Left lung (tissue), 10 donors: ENCODE results near the gene ARHGAP26. TPM values are rescaled to one million over a fixed set of nuclear protein-coding genes. Genes with fewer than 3 reads are reported as not detected.
A peak's percentile ranks its signal among the peaks of the same experiment; 100 is the strongest.

Experiments
- ATAC-seq: fragments of 200-7000 bp; cut with Tn5 transposase; one replicate; pipeline ENCODE4 v1.9.1; 2020; ENCODE audit warnings: moderate library complexity
- DNase-seq, 4 donors: peaks; one replicate each; pipeline ENCODE4 v3.0.0-alpha.2; 2013 to 2020
- H3K27ac ChIP-seq, 2 donors: fragments of 200-600 bp; sonication (generic) in 1 of 2; one replicate each; pipeline versions ENCODE4 v1.5.0 to v1.8.0; 2020 to 2021
- H3K27me3 ChIP-seq, 2 donors: fragments of 200-600 bp; sonication (generic) in 1 of 2; one replicate each; pipeline versions ENCODE4 v1.5.0 to v1.8.0; 2020 to 2021
- H3K36me3 ChIP-seq, 2 donors: fragments of 200-600 bp; sonication (generic) in 1 of 2; one replicate each; pipeline versions ENCODE4 v1.5.0 to v1.8.0; 2020 to 2021
- H3K4me1 ChIP-seq, 2 donors: fragments of 200-600 bp; one replicate each; pipeline ENCODE4 v1.8.0; 2021
- H3K4me3 ChIP-seq, 2 donors: fragments of 200-600 bp; sonication (generic) in 1 of 2; one replicate each; pipeline versions ENCODE4 v1.5.0 to v1.8.0; 2020 to 2021; ENCODE audit warnings: mild to moderate bottlenecking in 1 of 2
- H3K9me3 ChIP-seq, 2 donors: fragments of 200-600 bp; sonication (generic) in 1 of 2; one replicate each; pipeline versions ENCODE4 v1.5.0 to v1.8.0; 2020 to 2021
- CTCF ChIP-seq, 2 donors: fragments of 200-600 bp; sonication (generic) in 1 of 2; IDR thresholded peaks; one replicate each; pipeline versions ENCODE4 v1.5.0 to v1.8.0; 2021; ENCODE audit warnings: antibody characterized with exemption in 2 of 2
- intact Hi-C, 2 donors: fragments of 100-400 bp; cut with DNase I; formaldehyde crosslinking; loops; one replicate each; pipeline versions ENCODE4 v1.11.2 to v1.14.2; 2022
- polyA plus RNA-seq, 6 donors: library from polyadenylated mRNA; unstranded; fragments of 120-200 nt; gene quantifications; one replicate each; pipeline ENCODE4 v1.2.1, GENCODE V29; 2013; ENCODE audit not compliant: insufficient read length in 6 of 6
- total RNA-seq, 2 donors: library from RNA; stranded (reverse); fragmentation: NEBNext Ultra II Directional; extraction: Animal tissue kit (Norgen Biotek cat#: 25700); gene quantifications; one replicate each; pipeline ENCODE4 v1.2.1, GENCODE V29; 2021
- donor health status: DM: no; HTN: yes; CAD: no.
- donor health status: DM: no; HTN: no; CAD: no.

The ARHGAP26 gene
- total and polyA plus RNA-seq, 8 donors, result 13.9 to 61.9 (median 14.9) TPM

- Histone ChIP-seq H3K36me3 (no peaks in the 10 kb centered on the region), H3K9me3 (no peaks in the 10 kb centered on the region), H3K27me3 (no peaks in the 10 kb centered on the region), H3K4me1 (peaks cover 0 to 4% of the 10 kb centered on the region in 2 donors), H3K4me3 (no peak overlapping the region), H3K27ac (no peak overlapping the region)
- DNase-seq (no peak), ATAC-seq (peak; percentile 24)
- intact Hi-C loops, result no loop called here
- no peak for TF ChIP-seq CTCF (IDR thresholded peaks at IDR 0.05)
Observed at GRCh38 chr5:143235423-143235822, 465.2 kb downstream of the ARHGAP26 start.

- no peaks in the 10 kb centered on the region for H3K27me3 ChIP-seq
- no peaks in the 10 kb centered on the region for H3K36me3 ChIP-seq
- TF ChIP-seq CTCF (IDR thresholded peaks at IDR 0.05), result no peak
- H3K9me3 ChIP-seq, result no peaks in the 10 kb centered on the region
- no peak overlapping the region for H3K4me3 ChIP-seq
- H3K27ac ChIP-seq, result no peak overlapping the region
- intact Hi-C loops, result no loop called here
- H3K4me1 ChIP-seq, result no peaks in the 10 kb centered on the region
- ATAC-seq, result no peak
- DNase-seq, result no peak
Observed at GRCh38 chr5:143236682-143237081, 466.5 kb downstream of the ARHGAP26 start.

GRCh38 chr5:143237664-143238063 is 467.5 kb downstream of the ARHGAP26 start:
- Histone ChIP-seq H3K27me3 (no peaks in the 10 kb centered on the region), H3K4me3 (no peak overlapping the region), H3K36me3 (no peaks in the 10 kb centered on the region), H3K27ac (no peak overlapping the region), H3K4me1 (no peaks in the 10 kb centered on the region), H3K9me3 (no peaks in the 10 kb centered on the region)
- no peak for ATAC-seq
- intact Hi-C loops, result no loop called here
- DNase-seq, result no peak
- TF ChIP-seq CTCF (IDR thresholded peaks at IDR 0.05), result no peak

GRCh38 chr5:143238620-143239019 is 468.4 kb downstream of the ARHGAP26 start:
- no peak for ATAC-seq

GRCh38 chr5:143239882-143240518 is 469.8 kb downstream of the ARHGAP26 start:
- no peaks in the 10 kb centered on the region for H3K9me3 ChIP-seq
- no peak overlapping the region for H3K27ac ChIP-seq
- H3K4me1 ChIP-seq, result no peaks in the 10 kb centered on the region
- ATAC-seq, result no peak
- no peak for TF ChIP-seq CTCF (IDR thresholded peaks at IDR 0.05)
- H3K36me3 ChIP-seq, result no peaks in the 10 kb centered on the region
- no peak overlapping the region for H3K4me3 ChIP-seq
- H3K27me3 ChIP-seq, result no peaks in the 10 kb centered on the region
- DNase-seq, result peak in 1 of 4 donors; percentile 28
- intact Hi-C loops, result no loop called here

More at GRCh38 chr5:143238620-143239019, 468.4 kb downstream of the ARHGAP26 start:
- Histone ChIP-seq H3K27ac (no peak overlapping the region), H3K4me3 (no peak overlapping the region), H3K36me3 (no peaks in the 10 kb centered on the region), H3K4me1 (no peaks in the 10 kb centered on the region), H3K9me3 (no peaks in the 10 kb centered on the region), H3K27me3 (no peaks in the 10 kb centered on the region)
- TF ChIP-seq CTCF (IDR thresholded peaks at IDR 0.05), result no peak
- intact Hi-C loops, result no loop called here
- DNase-seq, result no peak
